Measurements from ENCODE around the gene MSH3. TPM values are rescaled to one million over a fixed set of nuclear protein-coding genes. Genes with fewer than 3 reads are reported as not detected.
A peak's percentile ranks its signal among the peaks of the same experiment; 100 is the strongest.

The MSH3 gene
- total and polyA plus RNA-seq, 5 donors from 2014 or later = 11.2 to 17.3 (median 13.3) TPM

DNA sequence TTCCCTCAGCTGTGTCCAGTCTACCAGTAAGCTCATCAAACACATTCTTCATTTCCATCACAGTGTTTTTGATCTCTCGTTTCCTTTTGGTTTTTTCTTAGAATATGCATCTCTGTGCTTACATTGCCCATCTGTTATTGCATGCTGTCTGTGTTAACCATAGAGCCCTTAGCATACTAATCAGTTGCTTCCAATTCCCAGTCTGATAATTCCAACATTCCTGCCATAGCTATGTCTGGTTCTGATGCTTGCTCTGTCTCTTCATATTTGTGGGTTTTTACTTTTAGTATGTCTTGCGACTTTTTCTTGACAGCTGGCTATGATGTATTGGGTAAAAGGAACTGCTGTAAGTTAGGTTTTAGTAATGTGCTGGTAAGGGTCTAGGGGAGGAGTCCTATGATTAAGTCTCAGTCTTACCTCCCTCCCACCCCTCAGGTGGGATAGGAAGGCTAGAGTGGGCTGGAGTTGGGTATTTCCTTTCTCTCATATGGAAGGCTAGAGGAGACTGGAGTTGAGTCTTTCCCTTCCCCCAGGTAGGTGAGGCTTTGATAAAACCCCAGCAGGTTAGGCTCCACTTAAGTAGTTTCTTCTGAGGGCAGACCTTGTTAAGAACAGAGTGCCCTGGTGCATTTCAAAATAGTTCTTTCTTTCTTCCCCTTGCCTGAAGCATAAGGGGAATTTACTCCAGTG lies 206.6 kb downstream of the MSH3 start:
- Mint-ChIP-seq H3K27me3 (no peaks in the 10 kb centered on the region), H3K4me1 (peaks cover 2 to 14% (median 8%) of the 10 kb centered on the region in 4 donors), H3K4me3 (no peak overlapping the region), H3K27ac (no peak overlapping the region), H3K9me3 (peaks cover 0 to 7% (median 2%) of the 10 kb centered on the region in 7 donors), H3K36me3 (peaks cover 47% of the 10 kb centered on the region)
- peaks cover 0 to 3% of the 10 kb centered on the region in 2 experiments for H3K9me3 ChIP-seq (ENCODE audit: control insufficient read depth in 2 of 2, low read length in 2 of 2)
- ATAC-seq (ENCODE audit: low read depth in 2 of 2) (no peak), DNase-seq (no peak)
- H3K4me1 ChIP-seq (ENCODE audit: control insufficient read depth, insufficient read depth, low read length, poor library complexity, severe bottlenecking) = no peaks in the 10 kb centered on the region
- H3K4me3 ChIP-seq (ENCODE audit: low read depth, low read length) = no peak overlapping the region
- no peak overlapping the region for H3K27ac ChIP-seq (ENCODE audit: insufficient read depth, low read length, poor library complexity, severe bottlenecking)
- no peaks in the 10 kb centered on the region for H3K27me3 ChIP-seq (ENCODE audit: control insufficient read depth, insufficient read depth, low read length)
- peaks cover 14% of the 10 kb centered on the region for H3K36me3 ChIP-seq (ENCODE audit: control insufficient read depth, insufficient read depth, low read length)

DNA sequence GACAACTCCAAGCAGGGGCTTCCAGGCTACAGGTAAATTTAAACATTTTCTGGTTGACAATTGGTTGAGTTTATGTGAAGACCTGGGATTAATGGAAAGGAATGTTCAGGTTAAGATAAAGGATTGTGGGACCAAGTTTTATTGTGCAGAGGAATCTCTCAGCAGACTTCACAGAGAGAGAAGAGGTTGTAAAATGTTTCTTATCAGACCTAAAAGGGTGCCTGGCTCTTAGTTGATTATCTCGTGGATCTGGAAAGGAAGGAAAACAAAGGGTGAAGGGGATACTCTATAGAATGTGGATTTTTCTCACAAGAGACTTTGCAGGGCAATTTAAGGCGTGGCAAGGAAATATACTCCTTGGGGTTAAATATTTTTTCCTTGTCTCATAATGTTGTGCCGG lies 209.3 kb downstream of the MSH3 start:
- no peak overlapping the region for H3K27ac Mint-ChIP-seq
- H3K4me3 Mint-ChIP-seq = no peak overlapping the region
- H3K4me1 Mint-ChIP-seq = peaks cover 2 to 22% (median 9%) of the 10 kb centered on the region in 4 donors
- H3K36me3 Mint-ChIP-seq = peaks cover 45% of the 10 kb centered on the region
- H3K36me3 ChIP-seq (ENCODE audit: control insufficient read depth, insufficient read depth, low read length) = peaks cover 15% of the 10 kb centered on the region
- H3K4me1 ChIP-seq (ENCODE audit: control insufficient read depth, insufficient read depth, low read length, poor library complexity, severe bottlenecking) = no peaks in the 10 kb centered on the region
- H3K27me3 Mint-ChIP-seq = no peaks in the 10 kb centered on the region
- ATAC-seq (ENCODE audit: low read depth in 2 of 2) (no peak), DNase-seq (no peak)
- peaks cover 0 to 4% (median 0%) of the 10 kb centered on the region in 7 donors for H3K9me3 Mint-ChIP-seq
- no peaks in the 10 kb centered on the region for H3K27me3 ChIP-seq (ENCODE audit: control insufficient read depth, insufficient read depth, low read length)
- no peak overlapping the region for H3K27ac ChIP-seq (ENCODE audit: insufficient read depth, low read length, poor library complexity, severe bottlenecking)
- no peaks in the 10 kb centered on the region for H3K9me3 ChIP-seq (ENCODE audit: control insufficient read depth in 2 of 2, low read length in 2 of 2)
- no peak overlapping the region for H3K4me3 ChIP-seq (ENCODE audit: low read depth, low read length)

- no peaks in the 10 kb centered on the region for H3K4me1 ChIP-seq (ENCODE audit: control insufficient read depth, insufficient read depth, low read length, poor library complexity, severe bottlenecking)
- H3K4me3 Mint-ChIP-seq = no peak overlapping the region
- H3K36me3 Mint-ChIP-seq = peaks cover 48% of the 10 kb centered on the region
- H3K27ac Mint-ChIP-seq = no peak overlapping the region
- H3K9me3 Mint-ChIP-seq = peaks cover 0 to 4% (median 0%) of the 10 kb centered on the region in 7 donors
- no peaks in the 10 kb centered on the region for H3K9me3 ChIP-seq (ENCODE audit: control insufficient read depth in 2 of 2, low read length in 2 of 2)
- no peak for ATAC-seq (ENCODE audit: low read depth in 2 of 2)
- H3K36me3 ChIP-seq (ENCODE audit: control insufficient read depth, insufficient read depth, low read length) = peaks cover 15% of the 10 kb centered on the region
- no peak overlapping the region for H3K4me3 ChIP-seq (ENCODE audit: low read depth, low read length)
- no peak overlapping the region for H3K27ac ChIP-seq (ENCODE audit: insufficient read depth, low read length, poor library complexity, severe bottlenecking)
- peaks cover 2 to 22% (median 9%) of the 10 kb centered on the region in 4 donors for H3K4me1 Mint-ChIP-seq
- no peaks in the 10 kb centered on the region for H3K27me3 Mint-ChIP-seq
- no peak for DNase-seq
- no peaks in the 10 kb centered on the region for H3K27me3 ChIP-seq (ENCODE audit: control insufficient read depth, insufficient read depth, low read length)
These were observed 209.7 kb downstream of the MSH3 start for GRCh38 chr5:80864109-80864508.

DNA sequence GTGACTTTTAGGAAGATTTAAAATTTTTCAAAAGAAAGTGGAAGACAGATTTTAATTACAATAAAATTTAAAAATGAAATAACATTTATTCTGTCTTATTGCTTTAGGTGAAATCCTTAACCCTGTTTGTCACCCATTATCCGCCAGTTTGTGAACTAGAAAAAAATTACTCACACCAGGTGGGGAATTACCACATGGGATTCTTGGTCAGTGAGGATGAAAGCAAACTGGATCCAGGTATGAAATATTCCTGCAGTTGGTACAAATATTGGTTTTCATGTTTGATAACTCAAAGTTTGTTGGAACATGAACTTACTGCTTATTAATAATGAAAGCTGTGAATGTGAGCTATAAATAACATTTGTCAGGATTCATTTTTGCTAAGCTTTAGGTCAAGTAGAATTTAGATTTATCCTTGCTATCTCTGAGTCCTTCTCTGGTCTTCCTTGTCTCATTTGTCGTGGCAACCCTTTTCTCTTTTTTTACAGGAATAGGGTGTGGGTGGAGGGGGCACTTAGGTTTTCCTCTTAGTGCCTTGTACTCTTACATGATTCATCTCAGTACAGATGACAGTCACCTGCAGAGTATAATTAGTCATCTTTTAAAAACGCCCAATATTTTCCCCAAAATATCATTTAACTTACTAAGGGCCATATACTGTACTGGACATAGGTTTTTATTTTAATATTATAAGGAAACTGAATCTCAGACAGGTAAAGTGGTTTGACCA lies 210.4 kb downstream of the MSH3 start:
- no peak overlapping the region for H3K4me3 ChIP-seq (ENCODE audit: low read depth, low read length)
- H3K36me3 ChIP-seq (ENCODE audit: control insufficient read depth, insufficient read depth, low read length) = peaks cover 15% of the 10 kb centered on the region
- Mint-ChIP-seq H3K27me3 (no peaks in the 10 kb centered on the region), H3K4me3 (no peak overlapping the region), H3K27ac (no peak overlapping the region), H3K36me3 (peaks cover 48% of the 10 kb centered on the region), H3K9me3 (peaks cover 0 to 4% (median 0%) of the 10 kb centered on the region in 7 donors), H3K4me1 (peaks cover 2 to 22% (median 9%) of the 10 kb centered on the region in 4 donors)
- H3K27me3 ChIP-seq (ENCODE audit: control insufficient read depth, insufficient read depth, low read length) = no peaks in the 10 kb centered on the region
- DNase-seq (peak in 1 of 3 donors; percentile 12), ATAC-seq (ENCODE audit: low read depth in 2 of 2) (no peak)
- no peak overlapping the region for H3K27ac ChIP-seq (ENCODE audit: insufficient read depth, low read length, poor library complexity, severe bottlenecking)
- H3K4me1 ChIP-seq (ENCODE audit: control insufficient read depth, insufficient read depth, low read length, poor library complexity, severe bottlenecking) = no peaks in the 10 kb centered on the region
- H3K9me3 ChIP-seq (ENCODE audit: control insufficient read depth in 2 of 2, low read length in 2 of 2) = no peaks in the 10 kb centered on the region

DNA sequence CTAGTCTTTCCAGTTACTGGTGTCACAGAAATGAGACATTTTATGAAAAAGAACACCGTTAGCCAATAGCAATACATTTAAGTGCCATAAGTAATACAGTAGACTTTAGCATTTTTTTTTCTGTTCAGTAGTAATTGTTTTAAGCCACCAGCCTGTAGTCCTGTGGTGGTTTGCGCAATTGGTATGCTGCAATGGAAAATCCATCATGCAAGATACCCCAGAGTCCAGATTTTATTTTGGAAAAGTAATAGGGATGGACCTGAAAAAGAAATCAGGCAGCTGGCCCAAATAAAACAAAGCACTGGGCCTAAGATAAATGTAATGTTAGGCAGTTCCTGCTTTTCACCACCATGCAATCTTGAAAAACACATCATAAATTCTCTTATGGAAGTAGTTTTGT lies 211.1 kb downstream of the MSH3 start:
- no peaks in the 10 kb centered on the region for H3K9me3 ChIP-seq (ENCODE audit: control insufficient read depth in 2 of 2, low read length in 2 of 2)
- Mint-ChIP-seq H3K27me3 (no peaks in the 10 kb centered on the region), H3K9me3 (peaks cover 0 to 4% (median 0%) of the 10 kb centered on the region in 7 donors), H3K27ac (no peak overlapping the region), H3K36me3 (peaks cover 50% of the 10 kb centered on the region), H3K4me1 (peaks cover 0 to 19% (median 7%) of the 10 kb centered on the region in 4 donors), H3K4me3 (no peak overlapping the region)
- no peak for DNase-seq
- no peak for ATAC-seq (ENCODE audit: low read depth in 2 of 2)
- H3K4me1 ChIP-seq (ENCODE audit: control insufficient read depth, insufficient read depth, low read length, poor library complexity, severe bottlenecking) = no peaks in the 10 kb centered on the region
- H3K4me3 ChIP-seq (ENCODE audit: low read depth, low read length) = no peak overlapping the region
- H3K27me3 ChIP-seq (ENCODE audit: control insufficient read depth, insufficient read depth, low read length) = no peaks in the 10 kb centered on the region
- no peak overlapping the region for H3K27ac ChIP-seq (ENCODE audit: insufficient read depth, low read length, poor library complexity, severe bottlenecking)
- H3K36me3 ChIP-seq (ENCODE audit: control insufficient read depth, insufficient read depth, low read length) = peaks cover 15% of the 10 kb centered on the region

DNA sequence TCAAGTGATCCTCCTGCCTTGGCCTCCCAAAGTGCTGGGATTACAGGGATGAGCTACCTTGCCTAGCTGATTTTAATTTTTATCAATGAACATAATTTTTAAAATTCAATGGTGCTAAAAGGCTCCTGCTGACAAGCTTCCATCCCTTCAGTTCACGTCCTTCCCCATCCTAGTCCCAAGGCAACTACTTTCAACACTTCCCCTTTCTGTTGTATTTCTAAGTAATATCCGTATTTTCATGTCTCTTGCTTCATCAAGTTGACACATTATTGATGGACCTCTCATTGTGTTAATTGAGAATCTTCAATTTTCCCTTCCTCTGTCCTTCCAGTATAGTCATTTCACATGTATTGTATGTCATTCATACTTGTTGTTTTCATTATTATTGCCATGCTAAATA lies 211.9 kb downstream of the MSH3 start:
- Histone ChIP-seq H3K27me3 (ENCODE audit: control insufficient read depth, insufficient read depth, low read length) (no peaks in the 10 kb centered on the region), H3K4me3 (ENCODE audit: low read depth, low read length) (no peak overlapping the region), H3K4me1 (ENCODE audit: control insufficient read depth, insufficient read depth, low read length, poor library complexity, severe bottlenecking) (no peaks in the 10 kb centered on the region), H3K27ac (ENCODE audit: insufficient read depth, low read length, poor library complexity, severe bottlenecking) (no peak overlapping the region), H3K36me3 (ENCODE audit: control insufficient read depth, insufficient read depth, low read length) (peaks cover 15% of the 10 kb centered on the region), H3K9me3 (ENCODE audit: control insufficient read depth in 2 of 2, low read length in 2 of 2) (no peaks in the 10 kb centered on the region)
- Mint-ChIP-seq H3K9me3 (peaks cover 0 to 4% (median 0%) of the 10 kb centered on the region in 7 donors), H3K27ac (peak overlapping the region in 1 of 3 donors; percentile 15), H3K36me3 (peaks cover 52% of the 10 kb centered on the region), H3K4me3 (no peak overlapping the region), H3K4me1 (peaks cover 0 to 12% (median under 1%) of the 10 kb centered on the region in 4 donors), H3K27me3 (no peaks in the 10 kb centered on the region)
- no peak for DNase-seq
- no peak for ATAC-seq (ENCODE audit: low read depth in 2 of 2)

DNA sequence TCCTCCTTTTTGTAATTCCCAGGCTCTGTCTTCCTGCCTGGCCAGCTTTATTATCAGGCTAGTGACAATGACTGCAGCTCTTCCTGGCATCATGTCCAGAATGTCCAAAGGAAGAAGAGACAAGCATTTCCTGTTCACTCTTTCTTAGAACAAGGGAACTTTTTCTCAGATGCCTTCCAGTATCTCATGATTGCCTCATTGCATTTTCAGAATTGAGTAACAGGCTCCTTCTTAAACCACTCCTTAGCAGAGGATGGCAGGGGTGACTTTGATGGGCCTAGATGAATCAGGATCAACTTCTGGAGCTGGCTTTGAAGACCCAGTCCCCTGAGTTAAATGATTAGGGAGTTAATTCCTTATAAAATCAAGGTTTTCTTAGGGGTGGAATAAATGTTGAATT lies 212.8 kb downstream of the MSH3 start:
- Histone ChIP-seq H3K4me3 (ENCODE audit: low read depth, low read length) (no peak overlapping the region), H3K36me3 (ENCODE audit: control insufficient read depth, insufficient read depth, low read length) (peaks cover 11% of the 10 kb centered on the region), H3K27ac (ENCODE audit: insufficient read depth, low read length, poor library complexity, severe bottlenecking) (no peak overlapping the region), H3K9me3 (ENCODE audit: control insufficient read depth in 2 of 2, low read length in 2 of 2) (no peaks in the 10 kb centered on the region), H3K4me1 (ENCODE audit: control insufficient read depth, insufficient read depth, low read length, poor library complexity, severe bottlenecking) (no peaks in the 10 kb centered on the region), H3K27me3 (ENCODE audit: control insufficient read depth, insufficient read depth, low read length) (no peaks in the 10 kb centered on the region)
- DNase-seq (no peak), ATAC-seq (ENCODE audit: low read depth in 2 of 2) (no peak)
- no peaks in the 10 kb centered on the region for H3K27me3 Mint-ChIP-seq
- peaks cover 56% of the 10 kb centered on the region for H3K36me3 Mint-ChIP-seq
- H3K4me3 Mint-ChIP-seq = no peak overlapping the region
- H3K9me3 Mint-ChIP-seq = peaks cover 0 to 4% (median 0%) of the 10 kb centered on the region in 7 donors
- H3K4me1 Mint-ChIP-seq = peaks cover 0 to 12% (median under 1%) of the 10 kb centered on the region in 4 donors
- peak overlapping the region in 2 of 3 donors; percentile 7 to 69 for H3K27ac Mint-ChIP-seq
